PC-3 (cell line): ENCODE measurements around the gene NTN5. TPM values are rescaled to one million over a fixed set of nuclear protein-coding genes. Genes with fewer than 3 reads are reported as not detected.

ENCODE experiments used
- ATAC-seq: fragments of 200-7000 bp; cut with Tn5 transposase; 2 replicates; pipeline ENCODE4 v1.9.1; 2020; ENCODE audit warnings: mild to moderate bottlenecking, moderate library complexity
- BruUV-seq: library from RNA; stranded (reverse); fragments of 400-500 nt; replicated peaks from 2 replicates; lab custom pipeline; 2021; lab: Mats Ljungman, UMichigan
- CTCF ChIA-PET: fragments of 300-600 bp; sonication (Branson Sonifier 250); formaldehyde crosslinking; loops from one replicate; lab custom pipeline; 2022; ENCODE audit warnings: antibody characterized with exemption; lab: Charles Lee
- POLR2A ChIA-PET: fragments of 300-600 bp; sonication (Branson Sonifier 250); formaldehyde crosslinking; loops from one replicate; lab custom pipeline; 2022; ENCODE audit warnings: antibody characterized with exemption; ENCODE audit not compliant: unreplicated experiment; lab: Charles Lee
- DNase-seq: peaks from one replicate; pipeline ENCODE4 v3.0.0-alpha.2; 2015
- H2AFZ ChIP-seq: fragments of 300-600 bp; sonication (generic); 2 replicates; pipeline ENCODE4 v1.6.0; 2016; ENCODE audit warnings: antibody characterized with exemption, low read length
- H3F3A ChIP-seq: fragments of 300-600 bp; sonication (generic); one replicate; pipeline ENCODE4 v1.6.0; 2017; ENCODE audit warnings: antibody characterized with exemption, low read length, control low read depth, mild to moderate bottlenecking; ENCODE audit not compliant: unreplicated experiment
- H3K27ac ChIP-seq: fragments of 300-600 bp; sonication (generic); 2 replicates; pipeline ENCODE4 v1.5.1; 2016; ENCODE audit warnings: mild to moderate bottlenecking, low read length
- H3K27me3 ChIP-seq: fragments of 300-600 bp; sonication (generic); 2 replicates; pipeline ENCODE4 v1.6.1; 2016; ENCODE audit warnings: low read length, mixed read lengths
- H3K36me3 ChIP-seq: fragments of 300-600 bp; sonication (generic); 2 replicates; pipeline ENCODE4 v1.6.1; 2016; ENCODE audit warnings: low read depth, mixed run types, low read length, mixed read lengths
- H3K4me1 ChIP-seq: fragments of 300-600 bp; sonication (generic); 2 replicates; pipeline ENCODE4 v1.5.1; 2016; ENCODE audit warnings: low read length; ENCODE audit not compliant: insufficient read depth
- H3K4me2 ChIP-seq: fragments of 300-600 bp; sonication (generic); 2 replicates; pipeline ENCODE4 v1.6.0; 2016; ENCODE audit warnings: low read length
- H3K4me3 ChIP-seq: fragments of 300-600 bp; sonication (generic); 2 replicates; pipeline ENCODE4 v1.5.1; 2016; ENCODE audit warnings: mild to moderate bottlenecking, low read length, mixed read lengths
- H3K79me2 ChIP-seq: fragments of 300-600 bp; sonication (generic); 2 replicates; pipeline ENCODE4 v1.6.1; 2017; ENCODE audit warnings: low read length, mixed read lengths
- H3K9ac ChIP-seq: fragments of 300-600 bp; sonication (generic); 2 replicates; pipeline ENCODE4 v1.6.0; 2016; ENCODE audit warnings: mild to moderate bottlenecking, low read length
- H3K9me2 ChIP-seq: fragments of 300-600 bp; sonication (generic); replicated peaks from 2 replicates; pipeline ENCODE4 v1.6.1; 2016; ENCODE audit warnings: mixed run types, low read length, mixed read lengths
- H3K9me3 ChIP-seq: fragments of 300-600 bp; sonication (generic); 2 replicates; pipeline ENCODE4 v1.6.1; 2016; ENCODE audit warnings: low read length, mixed read lengths
- H4K20me1 ChIP-seq: fragments of 300-600 bp; sonication (generic); 2 replicates; pipeline ENCODE4 v1.6.1; 2016; ENCODE audit warnings: low read length, mixed read lengths
- EZH2 ChIP-seq: fragments of 300-600 bp; sonication (generic); IDR thresholded peaks from one replicate; pipeline ENCODE4 v1.6.1; 2017; ENCODE audit warnings: antibody characterized with exemption, mild to moderate bottlenecking, low read length; ENCODE audit not compliant: unreplicated experiment
- EZH2phosphoT487 ChIP-seq: fragments of 300-600 bp; sonication (generic); IDR thresholded peaks from 2 replicates; pipeline ENCODE4 v1.6.1; 2018; ENCODE audit warnings: mild to moderate bottlenecking, antibody characterized with exemption, low read length, borderline replicate concordance
- intact Hi-C: fragments of 100-400 bp; cut with micrococcal nuclease; formaldehyde crosslinking; loops from 2 replicates; pipeline ENCODE4 v1.9.0; 2023
- total RNA-seq: library from RNA; depleted of rRNA; stranded (reverse); fragments of >200 nt; gene quantifications from 2 replicates; pipeline ENCODE4 v1.2.3, GENCODE V29; 2014
- TF ChIP-seq, protein P1 (sequence below): fragments of 300-600 bp; sonication (generic); conservative IDR thresholded peaks from 2 replicates; pipeline ENCODE4 v1.5.1; 2017; ENCODE audit warnings: antibody characterized with exemption, low read depth, mild to moderate bottlenecking, low read length

Gene NTN5
- total RNA-seq, 1 experiment from 2014 or later = 0.18 TPM

DNA sequence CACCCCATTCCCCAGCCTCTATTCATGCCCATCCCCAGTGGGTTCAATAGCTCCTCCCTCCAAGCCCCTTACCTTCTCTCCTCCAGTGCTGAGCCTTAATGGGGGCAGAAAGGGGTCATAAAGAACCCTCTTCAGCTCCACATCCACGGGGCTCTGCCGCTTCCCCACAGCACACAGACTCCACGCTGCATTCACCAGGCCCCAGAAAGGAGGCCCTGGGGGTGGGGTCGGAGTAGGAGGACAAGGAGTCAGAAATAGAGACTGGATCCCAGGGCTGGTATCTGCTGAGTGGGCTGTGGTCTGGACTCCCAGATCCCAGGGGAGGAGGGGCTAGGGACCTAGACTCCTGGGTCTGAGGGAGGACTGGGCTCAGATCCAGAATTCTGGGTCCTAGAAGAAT, 28.5 kb downstream of the NTN5 start:
- H3K27ac ChIP-seq = no peak overlapping the region
- no peak for DNase-seq
- TF ChIP-seq EZH2 = no peak
- TF ChIP-seq EZH2phosphoT487 = no peak
- TF ChIP-seq, protein P1, sequence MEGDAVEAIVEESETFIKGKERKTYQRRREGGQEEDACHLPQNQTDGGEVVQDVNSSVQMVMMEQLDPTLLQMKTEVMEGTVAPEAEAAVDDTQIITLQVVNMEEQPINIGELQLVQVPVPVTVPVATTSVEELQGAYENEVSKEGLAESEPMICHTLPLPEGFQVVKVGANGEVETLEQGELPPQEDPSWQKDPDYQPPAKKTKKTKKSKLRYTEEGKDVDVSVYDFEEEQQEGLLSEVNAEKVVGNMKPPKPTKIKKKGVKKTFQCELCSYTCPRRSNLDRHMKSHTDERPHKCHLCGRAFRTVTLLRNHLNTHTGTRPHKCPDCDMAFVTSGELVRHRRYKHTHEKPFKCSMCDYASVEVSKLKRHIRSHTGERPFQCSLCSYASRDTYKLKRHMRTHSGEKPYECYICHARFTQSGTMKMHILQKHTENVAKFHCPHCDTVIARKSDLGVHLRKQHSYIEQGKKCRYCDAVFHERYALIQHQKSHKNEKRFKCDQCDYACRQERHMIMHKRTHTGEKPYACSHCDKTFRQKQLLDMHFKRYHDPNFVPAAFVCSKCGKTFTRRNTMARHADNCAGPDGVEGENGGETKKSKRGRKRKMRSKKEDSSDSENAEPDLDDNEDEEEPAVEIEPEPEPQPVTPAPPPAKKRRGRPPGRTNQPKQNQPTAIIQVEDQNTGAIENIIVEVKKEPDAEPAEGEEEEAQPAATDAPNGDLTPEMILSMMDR = no peak
- H3K36me3 ChIP-seq = no peaks in the 10 kb centered on the region
- H3K4me1 ChIP-seq = peaks cover 6% of the 10 kb centered on the region; the same call in 1 of the 2 replicates
- BruUV-seq = no TSS peak
- intact Hi-C loops = no loop called here
- H2AFZ ChIP-seq = no peak overlapping the region
- ChIA-PET POLR2A (interaction anchor here (0.6 kb wide), 1 partner anchor 25 kb away, joined by 3 read pairs; the partner anchor contains the start of genes RPL18 and SPHK2), CTCF (no interaction called here)
- H4K20me1 ChIP-seq = no peaks in the 10 kb centered on the region
- no peak for ATAC-seq
- H3K27me3 ChIP-seq = no peaks in the 10 kb centered on the region
- no peak overlapping the region for H3K9ac ChIP-seq
- H3K4me3 ChIP-seq = no peak overlapping the region
- no peaks in the 10 kb centered on the region for H3K79me2 ChIP-seq
- no peaks in the 10 kb centered on the region for H3F3A ChIP-seq
- H3K9me2 ChIP-seq = no peaks in the 10 kb centered on the region
- H3K9me3 ChIP-seq = no peaks in the 10 kb centered on the region
- H3K4me2 ChIP-seq = no peak overlapping the region

GRCh38 chr19:48642862-48643261, 30.0 kb downstream of the NTN5 start:
- Histone ChIP-seq H3K36me3 (no peaks in the 10 kb centered on the region), H3K9me2 (no peaks in the 10 kb centered on the region), H3F3A (no peaks in the 10 kb centered on the region), H3K79me2 (no peaks in the 10 kb centered on the region), H3K27me3 (no peaks in the 10 kb centered on the region), H4K20me1 (no peaks in the 10 kb centered on the region), H2AFZ (no peak overlapping the region), H3K27ac (no peak overlapping the region), H3K9ac (no peak overlapping the region), H3K4me3 (no peak overlapping the region), H3K4me1 (peaks cover 8% of the 10 kb centered on the region; the same call in 1 of the 2 replicates), H3K9me3 (no peaks in the 10 kb centered on the region), H3K4me2 (no peak overlapping the region)
- ChIA-PET POLR2A (no interaction called here), CTCF (no interaction called here)
- ATAC-seq (no peak), DNase-seq (no peak)
- no TSS peak for BruUV-seq
- no peak for TF ChIP-seq EZH2
- TF ChIP-seq, protein P1 = no peak
- TF ChIP-seq EZH2phosphoT487 = no peak
- intact Hi-C loops = no loop called here

DNA sequence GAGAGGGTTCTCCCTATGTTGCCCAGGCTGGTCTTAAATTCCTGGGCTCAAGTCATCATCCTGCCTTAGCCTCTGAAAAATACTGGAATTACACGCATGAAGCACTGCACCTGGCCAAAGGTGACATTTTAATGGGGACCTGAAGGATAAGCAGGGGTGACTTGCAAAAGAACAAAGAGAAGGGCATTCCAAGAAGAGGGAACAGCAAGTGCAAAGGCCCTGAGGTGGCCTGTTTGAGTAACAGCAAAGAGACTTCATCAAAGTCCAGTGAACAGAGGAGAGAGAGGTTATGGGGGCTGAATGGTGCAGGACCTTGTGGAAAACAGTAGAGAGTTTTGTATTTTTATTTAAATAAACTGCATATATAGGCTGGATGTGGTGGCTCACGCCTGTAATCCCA, 31.0 kb downstream of the NTN5 start:
- Histone ChIP-seq H3K79me2 (no peaks in the 10 kb centered on the region), H3K27ac (no peak overlapping the region), H3K4me1 (peaks cover 10% of the 10 kb centered on the region; the same call in 1 of the 2 replicates), H3K9ac (no peak overlapping the region), H3K9me2 (no peaks in the 10 kb centered on the region), H4K20me1 (no peaks in the 10 kb centered on the region), H3K27me3 (no peaks in the 10 kb centered on the region), H3K36me3 (no peaks in the 10 kb centered on the region), H3K4me2 (no peak overlapping the region), H3F3A (no peaks in the 10 kb centered on the region), H3K9me3 (no peaks in the 10 kb centered on the region), H3K4me3 (no peak overlapping the region), H2AFZ (no peak overlapping the region)
- ChIA-PET POLR2A (no interaction called here), CTCF (no interaction called here)
- TF ChIP-seq, protein P1 = no peak
- TF ChIP-seq EZH2phosphoT487 (no peak), EZH2 (no peak)
- DNase-seq (no peak), ATAC-seq (no peak)
- intact Hi-C loops = no loop called here
- no TSS peak for BruUV-seq
